ENCODE results near the gene SRSF4.
A peak's percentile ranks its signal among the peaks of the same experiment; 100 is the strongest.
"Not testable (repeated sequence)": the region's sequence is repeated elsewhere in the genome, so short reads cannot be mapped to it uniquely, and the experiment has no call there.

The SRSF4 gene

DNA sequence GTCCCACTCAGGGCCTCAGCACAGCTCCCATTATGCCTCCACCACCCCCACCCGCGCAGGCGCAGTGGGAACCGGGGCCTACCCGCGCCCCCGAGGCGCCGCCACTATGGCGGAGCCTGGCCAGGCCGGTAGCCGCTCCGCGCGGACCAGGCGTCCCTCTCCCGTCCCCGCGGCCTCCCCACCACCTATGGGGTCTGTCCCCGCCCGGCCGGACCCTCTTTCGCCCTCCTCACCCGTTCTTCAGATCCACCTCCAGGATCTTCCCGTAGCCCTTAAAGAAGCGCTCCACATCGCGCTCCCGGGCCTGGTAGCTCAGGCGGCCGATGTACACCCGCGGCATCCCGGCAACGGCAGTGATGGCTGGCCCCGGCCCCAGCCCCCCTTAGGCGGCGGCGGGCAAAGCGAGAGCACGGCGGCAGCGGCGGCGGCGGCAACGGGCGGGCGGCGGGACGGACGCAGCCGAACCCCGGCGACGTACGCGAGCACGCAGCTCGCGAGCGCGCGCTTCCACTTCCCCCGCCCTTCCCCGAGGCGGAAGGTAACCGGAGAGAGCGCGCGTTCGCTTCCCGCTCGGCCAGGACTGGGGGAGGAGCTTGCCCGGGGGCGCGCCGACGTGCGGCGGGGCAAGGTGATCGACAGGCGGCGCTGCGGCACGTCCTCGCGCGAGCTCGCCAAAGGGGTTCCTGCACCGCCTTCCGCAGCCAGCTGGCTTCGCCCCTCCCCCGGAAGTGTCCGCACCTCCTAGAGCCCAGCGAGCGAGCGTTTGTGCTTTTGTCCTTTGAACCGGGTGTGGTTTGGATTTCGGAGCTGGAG is at the start of gene SRSF4:
TSS of gene SRSF4 (minus strand) at position 488 of the 813 bp plus-strand sequence. CDS start at position 340, 148 bp downstream.
- DNase-seq, result peak; percentile 98

DNA sequence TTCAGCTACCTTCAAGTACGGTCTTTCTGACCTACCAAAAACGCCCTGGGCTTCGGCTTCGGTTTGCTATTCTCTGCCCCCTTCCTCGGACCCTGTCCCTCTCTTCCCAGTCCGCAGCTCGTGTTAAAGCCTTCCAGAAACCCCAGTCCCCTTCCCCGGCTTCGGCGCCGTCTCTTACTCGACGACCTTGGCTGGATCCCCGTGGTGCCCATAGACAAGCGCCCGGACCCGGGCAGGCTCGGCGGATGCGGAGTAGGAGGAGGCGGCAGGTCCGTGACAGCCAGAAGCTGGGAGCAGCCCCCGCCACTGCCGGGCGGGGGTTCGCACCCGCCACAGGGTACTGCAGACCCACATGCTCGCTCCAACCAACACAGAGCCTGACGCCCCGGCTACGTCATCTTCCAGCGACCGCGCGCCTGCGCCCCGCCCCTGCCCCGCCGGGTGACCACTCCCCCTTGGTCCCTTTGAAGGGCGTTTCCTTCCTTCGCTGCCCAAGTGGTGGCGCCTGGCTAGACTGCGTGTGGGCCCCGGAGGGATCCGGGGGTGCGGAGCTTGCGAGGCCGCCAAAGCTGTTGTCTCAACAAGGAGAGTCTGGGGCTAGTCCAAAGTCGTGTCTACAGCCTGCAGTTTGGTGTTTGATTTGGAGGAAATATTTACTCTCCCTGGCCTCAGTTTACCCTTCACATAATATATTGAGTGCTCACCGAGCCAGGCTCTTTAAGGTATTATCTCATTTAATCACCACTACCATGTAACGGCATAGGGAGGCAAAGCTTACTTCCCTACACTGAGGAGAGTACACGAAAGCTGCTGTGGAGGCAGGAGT is 49.1 kb upstream of the SRSF4 start, which contains the start of gene MECR:
TSS of gene MECR (minus strand) at position 382 of the 826 bp plus-strand sequence. CDS start at position 354, 28 bp downstream.
- peak; percentile 93 for DNase-seq

DNA sequence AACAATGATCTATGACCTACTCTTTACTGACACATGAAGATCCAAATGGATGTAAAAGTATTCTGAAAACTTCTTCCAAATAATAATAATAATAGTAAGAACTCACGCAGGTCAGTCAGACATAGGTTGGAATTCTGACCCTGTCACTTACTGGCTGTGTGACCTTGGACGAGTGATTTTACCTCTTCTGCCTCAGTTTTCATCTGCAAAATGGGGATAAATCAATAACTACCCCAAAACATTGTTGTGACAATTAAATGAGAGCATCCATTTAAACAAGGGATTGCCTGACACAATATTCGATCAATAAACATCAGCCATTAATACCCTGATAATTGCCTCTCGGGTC is 48.5 kb upstream of the SRSF4 start:
- DNase-seq, result no peak

DNA sequence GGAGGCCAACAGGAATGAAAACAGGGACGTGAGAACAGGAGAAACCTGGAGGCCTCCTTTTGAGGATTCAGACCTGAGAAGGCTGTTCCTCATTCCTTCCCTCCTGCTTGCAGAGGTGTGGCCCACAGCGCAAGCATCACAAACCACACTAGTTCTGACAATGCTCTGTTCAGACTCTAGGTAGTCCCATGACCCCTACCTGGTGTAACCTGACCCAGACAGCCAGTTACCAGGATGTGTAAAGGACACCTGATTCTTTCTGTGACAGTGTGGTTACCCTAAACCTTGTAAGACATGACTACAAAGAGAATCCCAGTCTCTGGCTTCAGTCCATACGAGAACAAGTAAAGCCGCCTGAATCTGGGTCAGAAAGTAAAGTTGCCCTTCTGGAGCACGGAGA is 45.8 kb upstream of the SRSF4 start:
- no peak for DNase-seq

- no peak for DNase-seq
These were observed 43.7 kb upstream of the SRSF4 start for GRCh38 chr1:29225361-29225760.

- no peak for DNase-seq
These were observed 42.7 kb upstream of the SRSF4 start for GRCh38 chr1:29224356-29224837.

GRCh38 chr1:29223521-29223920 is 41.8 kb upstream of the SRSF4 start:
- DNase-seq, result no peak

GRCh38 chr1:29222686-29223085 is 41.0 kb upstream of the SRSF4 start:
- DNase-seq, result no peak

GRCh38 chr1:29222260-29222659 is 40.6 kb upstream of the SRSF4 start:
- not testable (repeated sequence) for DNase-seq

DNA sequence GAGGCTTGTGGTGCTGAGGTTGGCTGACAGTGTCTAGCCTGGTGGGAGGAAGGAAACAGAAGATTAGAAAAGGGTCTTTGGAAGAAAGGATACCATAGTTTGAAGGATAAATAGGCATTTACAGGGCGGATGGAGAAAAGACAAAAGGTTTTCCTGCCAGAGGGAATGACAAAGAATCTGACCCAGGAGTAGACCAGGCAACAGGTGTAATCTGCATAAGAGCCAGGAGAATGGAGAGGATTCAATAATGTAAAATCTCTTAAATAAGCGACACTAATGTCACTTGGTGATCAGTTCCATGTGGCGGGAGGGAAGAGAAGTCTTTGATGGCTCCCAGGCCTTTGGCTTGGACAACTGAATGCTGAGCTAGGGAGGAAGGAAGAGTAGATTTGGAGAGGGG is 39.6 kb upstream of the SRSF4 start:
- DNase-seq, result no peak

DNA sequence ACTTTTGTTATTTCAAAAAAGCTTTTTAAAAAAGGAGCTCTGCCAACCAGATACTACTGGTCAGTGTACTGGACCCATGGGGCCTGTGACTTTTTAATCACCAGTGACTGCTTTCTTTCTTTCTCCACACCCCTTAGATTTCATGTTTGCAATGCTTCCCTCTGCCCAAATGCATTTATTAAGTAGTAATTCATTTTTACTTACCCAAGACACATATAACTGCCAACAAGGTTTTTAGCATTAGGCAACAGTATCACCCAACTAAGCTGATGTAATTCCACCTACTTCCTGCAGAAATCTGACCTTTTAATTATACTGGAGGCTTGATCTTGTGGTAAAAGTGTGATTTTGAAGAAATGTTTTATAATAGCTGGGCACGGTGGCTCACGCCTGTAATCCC is 36.5 kb upstream of the SRSF4 start:
- DNase-seq, result no peak

DNA sequence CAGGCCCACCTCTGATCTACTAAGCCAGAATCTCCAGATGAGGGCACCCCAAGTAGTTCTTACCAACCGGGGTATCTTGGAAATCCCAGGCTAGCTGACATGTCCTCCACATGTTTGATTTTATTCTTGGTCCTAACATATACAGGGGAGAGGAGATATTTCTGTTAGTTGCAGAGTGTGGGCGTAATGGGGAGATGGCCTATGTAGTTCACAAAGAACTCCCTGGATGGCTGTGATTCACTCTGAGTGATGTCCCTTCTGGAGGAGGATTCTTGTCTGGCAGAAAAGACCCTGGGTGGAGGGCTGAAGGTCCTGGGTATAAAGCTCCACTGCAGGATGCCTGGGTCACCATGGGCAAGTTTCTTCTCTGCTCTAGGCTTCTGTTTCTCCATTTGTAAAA is 35.9 kb upstream of the SRSF4 start:
- no peak for DNase-seq

GRCh38 chr1:29213055-29213454 is 31.4 kb upstream of the SRSF4 start:
- no peak for DNase-seq

GRCh38 chr1:29211086-29212030 is 29.7 kb upstream of the SRSF4 start:
- no peak for DNase-seq

- no peak for DNase-seq
These were observed 28.8 kb upstream of the SRSF4 start for GRCh38 chr1:29210278-29211085.

- peak; percentile 60 for DNase-seq
These were observed 27.5 kb upstream of the SRSF4 start for GRCh38 chr1:29209173-29209572.

- no peak for DNase-seq
These were observed 26.7 kb upstream of the SRSF4 start for GRCh38 chr1:29208442-29208841.

DNA sequence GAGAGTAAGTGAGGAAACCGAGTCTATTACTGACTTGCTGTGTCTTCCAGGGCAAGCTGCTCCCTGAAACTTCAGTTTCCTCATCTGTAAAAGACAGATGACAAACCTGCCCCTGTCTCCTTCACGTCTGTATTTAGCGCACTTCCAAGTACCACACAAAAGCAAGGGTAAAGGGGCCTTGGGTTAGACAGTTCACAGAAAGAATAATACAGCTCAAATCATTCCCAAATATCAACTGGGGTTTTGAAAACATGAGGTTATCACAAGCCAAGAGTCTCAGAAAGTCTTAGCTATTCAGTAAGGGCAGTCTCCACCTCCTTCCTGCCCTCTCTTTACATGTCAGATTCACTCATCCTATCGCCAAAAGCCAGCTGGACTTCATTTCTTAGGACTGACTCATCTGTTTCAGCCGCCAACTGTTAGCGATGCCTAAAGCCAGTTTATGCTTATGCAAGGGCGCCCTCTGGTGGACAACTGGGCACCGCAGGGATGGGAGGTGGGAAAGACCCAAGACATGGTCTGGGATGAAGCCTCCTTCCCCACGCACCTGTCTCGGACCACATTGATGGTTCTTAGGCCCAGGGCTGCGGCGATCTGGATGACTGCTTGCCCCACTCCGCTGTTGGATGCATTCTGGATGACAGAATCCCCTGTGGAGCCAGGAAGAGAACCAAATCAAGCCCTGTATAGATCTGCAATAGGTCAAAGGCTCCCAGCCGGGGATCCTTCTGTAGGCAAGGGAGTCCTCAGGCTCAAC is 21.1 kb upstream of the SRSF4 start:
- DNase-seq, result peak; percentile 98

DNA sequence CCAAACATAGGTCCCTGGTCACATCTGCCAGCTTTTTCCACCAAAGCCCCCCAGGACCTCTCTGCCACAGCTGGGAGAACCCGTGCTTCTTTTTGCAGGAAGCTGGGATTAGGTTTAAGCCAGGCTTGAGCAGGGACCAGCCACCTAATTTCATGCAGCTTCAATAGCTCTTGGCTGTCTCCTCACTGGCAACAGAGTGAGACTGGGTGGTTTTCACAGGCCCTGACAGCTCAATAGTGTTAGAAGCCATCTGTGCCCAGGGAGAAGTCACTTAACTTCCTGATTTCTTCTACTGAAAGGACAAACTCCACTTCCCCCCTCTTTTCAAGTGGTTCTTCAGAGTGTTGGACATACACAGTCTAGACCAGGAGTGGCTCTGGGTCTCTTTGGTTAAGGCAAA is 20.4 kb upstream of the SRSF4 start:
- no peak for DNase-seq

GRCh38 chr1:29201595-29202051 is 19.9 kb upstream of the SRSF4 start:
- no peak for DNase-seq

Data from fibroblast of skin of right biceps (primary cell).